Upper lobe of left lung (tissue), 4 donors: Measurements from ENCODE around the gene MMAB.

ENCODE experiments used
- CTCF ChIP-seq, 6 experiments: fragments of 450-650 bp in 4 of 6; fragments of 200-600 bp in 2 of 6; sonication (generic) in 2 of 6; IDR thresholded peaks; one replicate each; pipeline ENCODE4 v1.5.1; 2016 to 2019; ENCODE audit warnings: antibody characterized with exemption in 6 of 6
- POLR2A ChIP-seq, 4 donors: fragments of 450-650 bp; IDR thresholded peaks; one replicate each; pipeline ENCODE4 v1.5.1; 2016 to 2017; ENCODE audit warnings: antibody characterized with exemption in 4 of 4, mild to moderate bottlenecking in 2 of 4

- TF ChIP-seq POLR2A (IDR thresholded peaks at IDR 0.05) (no peak), CTCF (IDR thresholded peaks at IDR 0.05) (no peak)
These were observed 19.3 kb downstream of the MMAB start for GRCh38 chr12:109553906-109554500.
